ENCODE results near the gene PAM. TPM values are rescaled to one million over a fixed set of nuclear protein-coding genes. Genes with fewer than 3 reads are reported as not detected.

The PAM gene
- total RNA-seq, 2 experiments from 2014 or later, result not detected

DNA sequence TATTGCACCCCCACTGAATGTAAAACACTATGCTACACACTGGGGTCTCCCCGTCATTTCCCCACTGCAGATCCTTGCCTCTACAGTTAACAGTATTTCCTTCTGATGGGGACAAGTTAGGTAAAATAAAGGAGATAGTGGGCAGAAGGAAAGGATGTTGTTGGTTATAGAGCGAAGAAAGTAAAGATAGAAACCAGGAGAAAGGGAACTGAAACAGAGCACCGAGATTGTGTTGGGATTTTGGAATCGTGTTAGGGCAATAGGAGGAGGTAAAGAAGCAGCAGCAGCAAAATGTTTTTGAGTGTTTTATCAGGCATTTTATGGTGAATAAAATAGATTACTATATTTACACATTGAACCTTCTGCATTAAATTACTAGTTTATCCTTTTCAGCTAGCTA is 60.0 kb downstream of the PAM start:
- H3K4me1 ChIP-seq (ENCODE audit: insufficient read depth, low read length, poor library complexity, severe bottlenecking), result no peaks in the 10 kb centered on the region
- H3K9me3 ChIP-seq (ENCODE audit: low read length), result no peaks in the 10 kb centered on the region
- H4K20me1 ChIP-seq (ENCODE audit: insufficient read depth, low read length), result no peaks in the 10 kb centered on the region
- H3K79me2 ChIP-seq (ENCODE audit: insufficient read depth, low read depth, low read length), result no peaks in the 10 kb centered on the region
- no peaks in the 10 kb centered on the region for H3K9me2 ChIP-seq (ENCODE audit: insufficient read depth, low read length)
- ChIA-PET CTCF (ENCODE audit: unreplicated experiment) (no interaction called here), POLR2A (interaction anchor here (0.5 kb wide), 1 partner anchor 382 kb away, joined by 3 read pairs; no protein-coding TSS in a partner anchor)
- no peak for DNase-seq (ENCODE audit: low spot score)
- no peak overlapping the region for H3K27ac ChIP-seq (ENCODE audit: low read depth, low read length, poor library complexity, severe bottlenecking)
- H3K36me3 ChIP-seq (ENCODE audit: insufficient read depth, low read length), result no peaks in the 10 kb centered on the region
- TF ChIP-seq, protein P1, sequence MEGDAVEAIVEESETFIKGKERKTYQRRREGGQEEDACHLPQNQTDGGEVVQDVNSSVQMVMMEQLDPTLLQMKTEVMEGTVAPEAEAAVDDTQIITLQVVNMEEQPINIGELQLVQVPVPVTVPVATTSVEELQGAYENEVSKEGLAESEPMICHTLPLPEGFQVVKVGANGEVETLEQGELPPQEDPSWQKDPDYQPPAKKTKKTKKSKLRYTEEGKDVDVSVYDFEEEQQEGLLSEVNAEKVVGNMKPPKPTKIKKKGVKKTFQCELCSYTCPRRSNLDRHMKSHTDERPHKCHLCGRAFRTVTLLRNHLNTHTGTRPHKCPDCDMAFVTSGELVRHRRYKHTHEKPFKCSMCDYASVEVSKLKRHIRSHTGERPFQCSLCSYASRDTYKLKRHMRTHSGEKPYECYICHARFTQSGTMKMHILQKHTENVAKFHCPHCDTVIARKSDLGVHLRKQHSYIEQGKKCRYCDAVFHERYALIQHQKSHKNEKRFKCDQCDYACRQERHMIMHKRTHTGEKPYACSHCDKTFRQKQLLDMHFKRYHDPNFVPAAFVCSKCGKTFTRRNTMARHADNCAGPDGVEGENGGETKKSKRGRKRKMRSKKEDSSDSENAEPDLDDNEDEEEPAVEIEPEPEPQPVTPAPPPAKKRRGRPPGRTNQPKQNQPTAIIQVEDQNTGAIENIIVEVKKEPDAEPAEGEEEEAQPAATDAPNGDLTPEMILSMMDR (conservative IDR thresholded peaks at IDR 0.05; ENCODE audit: low read length), result no peak
- no peak for TF ChIP-seq EZH2phosphoT487 (IDR thresholded peaks at IDR 0.05; ENCODE audit: borderline replicate concordance, low read depth, low read length)
- no peak overlapping the region for H3K4me3 ChIP-seq (ENCODE audit: low read depth, low read length, poor library complexity, severe bottlenecking)
- intact Hi-C loops (cut with micrococcal nuclease; ENCODE audit: unreplicated experiment), result no loop called here
- no peak overlapping the region for H2AFZ ChIP-seq (ENCODE audit: low read length)
- no TSS peak for BruUV-seq (replicated peaks)
- no peak overlapping the region for H3K4me2 ChIP-seq (ENCODE audit: low read length)

DNA sequence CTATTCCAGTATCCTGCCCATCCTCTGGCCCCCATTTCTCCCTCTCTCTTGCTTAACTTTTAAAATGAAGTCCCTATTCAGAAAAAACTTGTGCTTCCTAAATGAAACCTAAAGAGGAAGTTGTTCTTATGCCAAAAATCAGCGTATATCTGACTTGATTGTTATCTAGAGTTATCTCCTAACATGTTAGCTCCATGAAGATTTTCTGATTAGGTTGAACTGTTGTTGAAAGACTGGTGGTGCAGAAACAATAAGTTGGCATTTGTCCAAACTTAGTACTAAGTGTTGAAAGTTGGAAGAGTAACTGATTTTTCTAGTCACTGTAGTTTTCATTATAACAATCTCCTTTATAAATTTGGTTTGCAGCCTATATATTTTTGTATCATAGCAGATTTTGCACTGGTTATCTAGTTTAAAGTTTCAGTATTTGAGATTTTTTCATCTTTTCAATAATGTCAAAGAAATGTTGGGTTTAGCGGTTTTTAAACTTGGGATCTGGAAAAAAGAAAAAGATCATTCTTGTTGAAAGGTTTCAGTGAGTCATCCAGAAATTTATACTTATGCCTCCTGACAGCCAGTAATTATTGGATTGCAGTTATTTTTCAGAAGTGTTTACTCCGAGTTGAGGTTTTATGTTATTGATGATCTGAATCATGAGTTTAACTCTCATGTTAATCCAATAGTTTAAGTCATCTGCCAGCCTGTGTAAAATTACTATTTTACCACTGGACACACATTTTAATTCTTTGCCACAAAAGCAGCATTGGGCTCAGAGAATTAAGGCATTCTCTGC is 60.6 kb downstream of the PAM start:
- Histone ChIP-seq H2AFZ (ENCODE audit: low read length) (no peak overlapping the region), H3K79me2 (ENCODE audit: insufficient read depth, low read depth, low read length) (no peaks in the 10 kb centered on the region), H3K4me3 (ENCODE audit: low read depth, low read length, poor library complexity, severe bottlenecking) (no peak overlapping the region), H3K9me2 (ENCODE audit: insufficient read depth, low read length) (no peaks in the 10 kb centered on the region), H3K27ac (ENCODE audit: low read depth, low read length, poor library complexity, severe bottlenecking) (no peak overlapping the region), H3K4me1 (ENCODE audit: insufficient read depth, low read length, poor library complexity, severe bottlenecking) (no peaks in the 10 kb centered on the region), H4K20me1 (ENCODE audit: insufficient read depth, low read length) (no peaks in the 10 kb centered on the region), H3K9me3 (ENCODE audit: low read length) (no peaks in the 10 kb centered on the region), H3K36me3 (ENCODE audit: insufficient read depth, low read length) (no peaks in the 10 kb centered on the region), H3K4me2 (ENCODE audit: low read length) (no peak overlapping the region)
- BruUV-seq (replicated peaks), result no TSS peak
- no peak for DNase-seq (ENCODE audit: low spot score)
- intact Hi-C loops (cut with micrococcal nuclease; ENCODE audit: unreplicated experiment), result no loop called here
- TF ChIP-seq EZH2phosphoT487 (IDR thresholded peaks at IDR 0.05; ENCODE audit: borderline replicate concordance, low read depth, low read length), result no peak
- TF ChIP-seq, protein P1 (conservative IDR thresholded peaks at IDR 0.05; ENCODE audit: low read length), result no peak
- POLR2A ChIA-PET, result no interaction called here
- CTCF ChIA-PET (ENCODE audit: unreplicated experiment), result no interaction called here

DNA sequence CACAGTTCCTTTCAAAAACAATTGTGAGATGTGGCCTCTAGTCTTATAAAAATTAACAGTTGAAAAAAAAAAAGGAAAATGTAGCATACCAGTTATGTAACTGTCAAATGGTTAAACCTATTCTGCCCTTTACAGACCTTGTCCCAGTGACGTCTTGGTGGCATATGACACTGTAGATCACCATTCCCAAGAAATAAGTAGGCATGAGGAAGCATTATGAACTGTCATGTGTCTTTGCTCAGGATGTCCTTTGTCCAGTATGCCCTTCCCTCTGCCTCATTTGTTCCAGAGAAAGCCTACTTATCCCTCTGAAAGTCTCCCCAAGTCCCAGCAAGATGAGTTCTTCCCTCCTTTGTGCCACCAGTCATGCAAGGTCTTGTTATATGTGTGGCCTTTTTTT is 63.2 kb downstream of the PAM start:
- no peak overlapping the region for H3K4me2 ChIP-seq (ENCODE audit: low read length)
- ChIA-PET CTCF (ENCODE audit: unreplicated experiment) (no interaction called here), POLR2A (no interaction called here)
- H3K9me3 ChIP-seq (ENCODE audit: low read length), result no peaks in the 10 kb centered on the region
- TF ChIP-seq, protein P1 (conservative IDR thresholded peaks at IDR 0.05; ENCODE audit: low read length), result no peak
- TF ChIP-seq EZH2phosphoT487 (IDR thresholded peaks at IDR 0.05; ENCODE audit: borderline replicate concordance, low read depth, low read length), result no peak
- no peaks in the 10 kb centered on the region for H3K79me2 ChIP-seq (ENCODE audit: insufficient read depth, low read depth, low read length)
- H3K4me1 ChIP-seq (ENCODE audit: insufficient read depth, low read length, poor library complexity, severe bottlenecking), result no peaks in the 10 kb centered on the region
- no peaks in the 10 kb centered on the region for H3K9me2 ChIP-seq (ENCODE audit: insufficient read depth, low read length)
- H3K36me3 ChIP-seq (ENCODE audit: insufficient read depth, low read length), result no peaks in the 10 kb centered on the region
- intact Hi-C loops (cut with micrococcal nuclease; ENCODE audit: unreplicated experiment), result no loop called here
- H3K4me3 ChIP-seq (ENCODE audit: low read depth, low read length, poor library complexity, severe bottlenecking), result no peak overlapping the region
- H2AFZ ChIP-seq (ENCODE audit: low read length), result no peak overlapping the region
- H3K27ac ChIP-seq (ENCODE audit: low read depth, low read length, poor library complexity, severe bottlenecking), result no peak overlapping the region
- no peaks in the 10 kb centered on the region for H4K20me1 ChIP-seq (ENCODE audit: insufficient read depth, low read length)
- no TSS peak for BruUV-seq (replicated peaks)
- no peak for DNase-seq (ENCODE audit: low spot score)

All from OCI-LY7 (cell line).